Duodenal mucosa (tissue), 2 donors: ENCODE measurements around the gene CHST15.
"Not testable (repeated sequence)": the region's sequence is repeated elsewhere in the genome, so short reads cannot be mapped to it uniquely, and the experiment has no call there.

Experiments used
- H3K27ac ChIP-seq: one replicate; pipeline ENCODE4 v1.7.0; 2013; ENCODE audit warnings: low read depth, low read length
- H3K27me3 ChIP-seq, 2 donors: one replicate each; pipeline ENCODE4 v1.7.0; 2013; ENCODE audit warnings: low read length in 2 of 2, control low read depth in 1 of 2; ENCODE audit not compliant: insufficient read depth in 2 of 2, control insufficient read depth in 1 of 2
- H3K36me3 ChIP-seq, 2 donors: one replicate each; pipeline ENCODE4 v1.7.0; 2013; ENCODE audit warnings: low read length in 2 of 2, control low read depth in 1 of 2; ENCODE audit not compliant: insufficient read depth in 2 of 2, control insufficient read depth in 1 of 2
- H3K4me1 ChIP-seq, 2 donors: one replicate each; pipeline ENCODE4 v1.7.0; 2013; ENCODE audit warnings: low read length in 2 of 2, control low read depth in 1 of 2; ENCODE audit not compliant: insufficient read depth in 2 of 2, control insufficient read depth in 1 of 2
- H3K4me3 ChIP-seq, 2 donors: one replicate each; pipeline ENCODE4 v1.7.0; 2013; ENCODE audit warnings: low read length in 2 of 2, low read depth in 1 of 2
- H3K9ac ChIP-seq, 2 donors: one replicate each; pipeline ENCODE4 v1.7.0; 2013; ENCODE audit warnings: low read length in 2 of 2, low read depth in 1 of 2
- H3K9me3 ChIP-seq, 2 donors: one replicate each; pipeline ENCODE4 v1.7.0; 2013; ENCODE audit warnings: low read length in 2 of 2, control low read depth in 1 of 2; ENCODE audit not compliant: control insufficient read depth in 1 of 2

The CHST15 gene

GRCh38 chr10:124039483-124040013 is 53.9 kb downstream of the CHST15 start:
- Histone ChIP-seq H3K9me3 (no peaks in the 10 kb centered on the region), H3K27ac (no peak overlapping the region), H3K9ac (no peak overlapping the region), H3K4me1 (peaks cover 12 to 21% of the 10 kb centered on the region in 2 donors), H3K27me3 (no peaks in the 10 kb centered on the region), H3K36me3 (peaks cover 3 to 18% of the 10 kb centered on the region in 2 donors), H3K4me3 (no peak overlapping the region)

- Histone ChIP-seq H3K27me3 (no peaks in the 10 kb centered on the region), H3K36me3 (peaks cover under 1 to 15% of the 10 kb centered on the region in 2 donors), H3K9me3 (no peaks in the 10 kb centered on the region), H3K4me1 (peaks cover 23 to 26% of the 10 kb centered on the region in 2 donors), H3K9ac (no peak overlapping the region), H3K4me3 (no peak overlapping the region), H3K27ac (no peak overlapping the region)
These were observed 55.6 kb downstream of the CHST15 start for GRCh38 chr10:124037784-124038183.

GRCh38 chr10:124037286-124037685 is 56.1 kb downstream of the CHST15 start:
- Histone ChIP-seq H3K4me1 (peaks cover 25 to 26% of the 10 kb centered on the region in 2 donors), H3K36me3 (peaks cover 0 to 15% of the 10 kb centered on the region in 2 donors), H3K27ac (no peak overlapping the region)

GRCh38 chr10:124036746-124037145 is 56.7 kb downstream of the CHST15 start:
- H3K4me1 ChIP-seq: peaks cover 28% of the 10 kb centered on the region in 2 donors
- H3K9me3 ChIP-seq: no peaks in the 10 kb centered on the region
- H3K9ac ChIP-seq: no peak overlapping the region
- H3K36me3 ChIP-seq: peaks cover 0 to 11% of the 10 kb centered on the region in 2 donors
- no peak overlapping the region for H3K27ac ChIP-seq
- H3K4me3 ChIP-seq: no peak overlapping the region
- H3K27me3 ChIP-seq: no peaks in the 10 kb centered on the region

More at GRCh38 chr10:124037286-124037685, 56.1 kb downstream of the CHST15 start:
- H3K9me3 ChIP-seq: no peaks in the 10 kb centered on the region
- H3K4me3 ChIP-seq: no peak overlapping the region
- H3K27me3 ChIP-seq: no peaks in the 10 kb centered on the region
- no peak overlapping the region for H3K9ac ChIP-seq

GRCh38 chr10:124035928-124036558 is 57.4 kb downstream of the CHST15 start:
- no peaks in the 10 kb centered on the region for H3K27me3 ChIP-seq
- H3K4me3 ChIP-seq: no peak overlapping the region
- no peak overlapping the region for H3K27ac ChIP-seq
- H3K36me3 ChIP-seq: peaks cover 0 to 9% of the 10 kb centered on the region in 2 donors
- H3K9ac ChIP-seq: no peak overlapping the region
- H3K4me1 ChIP-seq: peaks cover 28 to 29% of the 10 kb centered on the region in 2 donors
- H3K9me3 ChIP-seq: no peaks in the 10 kb centered on the region

- H3K9ac ChIP-seq: no peak overlapping the region
- peaks cover 0 to 9% of the 10 kb centered on the region in 2 donors for H3K36me3 ChIP-seq
- no peak overlapping the region for H3K4me3 ChIP-seq
These were observed 58.0 kb downstream of the CHST15 start for GRCh38 chr10:124035306-124035927.

GRCh38 chr10:124034576-124035305 is 58.7 kb downstream of the CHST15 start:
- H3K36me3 ChIP-seq, H3K27ac ChIP-seq, H3K9me3 ChIP-seq, H3K27me3 ChIP-seq, H3K4me3 ChIP-seq, H3K9ac ChIP-seq: not testable (repeated sequence)
- H3K4me1 ChIP-seq: peaks cover 28 to 29% of the 10 kb centered on the region in 2 donors

More at GRCh38 chr10:124035306-124035927, 58.0 kb downstream of the CHST15 start:
- H3K4me1 ChIP-seq: peaks cover 28 to 29% of the 10 kb centered on the region in 2 donors
- no peak overlapping the region for H3K27ac ChIP-seq
- no peaks in the 10 kb centered on the region for H3K9me3 ChIP-seq
- H3K27me3 ChIP-seq: peaks cover 0 to 3% of the 10 kb centered on the region in 2 donors

GRCh38 chr10:124033887-124034218 is 59.5 kb downstream of the CHST15 start:
- Histone ChIP-seq H3K27me3 (peaks cover 0 to 3% of the 10 kb centered on the region in 2 donors), H3K9ac (no peak overlapping the region), H3K36me3 (peaks cover 0 to 9% of the 10 kb centered on the region in 2 donors), H3K4me1 (peaks cover 25 to 28% of the 10 kb centered on the region in 2 donors), H3K27ac (no peak overlapping the region), H3K9me3 (no peaks in the 10 kb centered on the region), H3K4me3 (no peak overlapping the region)

- no peaks in the 10 kb centered on the region for H3K9me3 ChIP-seq
- H3K4me3 ChIP-seq: no peak overlapping the region
- no peak overlapping the region for H3K9ac ChIP-seq
- H3K4me1 ChIP-seq: peaks cover 25 to 28% of the 10 kb centered on the region in 2 donors
- H3K36me3 ChIP-seq: peaks cover 0 to 9% of the 10 kb centered on the region in 2 donors
- peaks cover 0 to 3% of the 10 kb centered on the region in 2 donors for H3K27me3 ChIP-seq
- no peak overlapping the region for H3K27ac ChIP-seq
These were observed 60.2 kb downstream of the CHST15 start for GRCh38 chr10:124032971-124033886.
